HFF-Myc (cell line): ENCODE measurements around the gene LIN52.

Experiments used
- DNase-seq: peaks from one replicate; pipeline ENCODE4 v3.0.0-alpha.2; 2011; ENCODE audit warnings: low read depth; ENCODE audit errors: extremely low read depth
- H3K4me3 ChIP-seq: replicated peaks from 2 replicates; pipeline ENCODE4 v1.5.1; 2011; ENCODE audit warnings: low read depth, mild to moderate bottlenecking, control low read depth, low read length
- TF ChIP-seq, protein P1 (sequence below): IDR thresholded peaks from 2 replicates; pipeline ENCODE4 v1.5.1; 2012; ENCODE audit warnings: mild to moderate bottlenecking, low read depth, low read length, control low read depth; ENCODE audit errors: missing control alignments

LIN52 gene

DNA sequence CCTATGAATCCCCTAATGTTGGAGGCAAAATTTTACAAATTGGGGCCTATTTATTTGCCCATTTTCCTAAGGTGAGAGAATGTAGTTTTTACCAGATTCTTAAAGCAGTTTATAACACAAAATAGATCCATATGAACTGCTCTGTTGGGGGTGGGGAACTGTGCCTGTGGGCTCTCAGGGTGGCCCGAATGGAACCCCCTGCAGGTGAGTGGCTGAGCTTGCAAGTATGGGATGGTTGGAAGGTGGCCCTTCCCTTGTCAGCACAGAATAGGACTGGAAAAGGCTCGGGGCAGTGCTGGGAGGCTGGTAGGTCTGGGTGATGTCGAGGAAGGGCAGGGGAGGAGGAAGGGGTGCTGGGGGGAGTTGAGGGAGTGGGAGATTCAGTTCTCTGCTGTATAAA lies 159.4 kb downstream of the LIN52 start:
- no peak for DNase-seq
- TF ChIP-seq, protein P1, sequence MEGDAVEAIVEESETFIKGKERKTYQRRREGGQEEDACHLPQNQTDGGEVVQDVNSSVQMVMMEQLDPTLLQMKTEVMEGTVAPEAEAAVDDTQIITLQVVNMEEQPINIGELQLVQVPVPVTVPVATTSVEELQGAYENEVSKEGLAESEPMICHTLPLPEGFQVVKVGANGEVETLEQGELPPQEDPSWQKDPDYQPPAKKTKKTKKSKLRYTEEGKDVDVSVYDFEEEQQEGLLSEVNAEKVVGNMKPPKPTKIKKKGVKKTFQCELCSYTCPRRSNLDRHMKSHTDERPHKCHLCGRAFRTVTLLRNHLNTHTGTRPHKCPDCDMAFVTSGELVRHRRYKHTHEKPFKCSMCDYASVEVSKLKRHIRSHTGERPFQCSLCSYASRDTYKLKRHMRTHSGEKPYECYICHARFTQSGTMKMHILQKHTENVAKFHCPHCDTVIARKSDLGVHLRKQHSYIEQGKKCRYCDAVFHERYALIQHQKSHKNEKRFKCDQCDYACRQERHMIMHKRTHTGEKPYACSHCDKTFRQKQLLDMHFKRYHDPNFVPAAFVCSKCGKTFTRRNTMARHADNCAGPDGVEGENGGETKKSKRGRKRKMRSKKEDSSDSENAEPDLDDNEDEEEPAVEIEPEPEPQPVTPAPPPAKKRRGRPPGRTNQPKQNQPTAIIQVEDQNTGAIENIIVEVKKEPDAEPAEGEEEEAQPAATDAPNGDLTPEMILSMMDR = no peak
- H3K4me3 ChIP-seq = no peak overlapping the region

DNA sequence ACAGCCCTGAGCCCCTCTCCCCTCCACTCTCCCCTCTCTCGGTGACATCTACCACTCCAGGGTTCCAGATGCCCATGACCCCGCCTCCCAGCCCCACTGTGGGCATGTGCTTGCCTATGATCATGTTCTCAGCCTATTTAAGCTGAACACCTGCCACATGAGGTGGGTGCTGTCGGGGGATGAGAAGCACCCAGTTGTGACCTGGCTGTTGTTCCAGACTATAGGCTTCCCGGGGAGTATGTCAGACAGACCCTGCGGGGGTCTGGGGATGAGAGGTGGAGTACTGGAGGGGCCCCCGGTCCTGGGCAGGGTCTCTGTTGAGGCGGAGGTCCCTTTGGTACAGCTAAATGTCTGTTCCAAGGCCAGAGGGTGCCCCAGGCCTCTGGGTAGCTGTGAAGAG lies 160.5 kb downstream of the LIN52 start:
- H3K4me3 ChIP-seq = no peak overlapping the region
- no peak for DNase-seq
- TF ChIP-seq, protein P1 = no peak

DNA sequence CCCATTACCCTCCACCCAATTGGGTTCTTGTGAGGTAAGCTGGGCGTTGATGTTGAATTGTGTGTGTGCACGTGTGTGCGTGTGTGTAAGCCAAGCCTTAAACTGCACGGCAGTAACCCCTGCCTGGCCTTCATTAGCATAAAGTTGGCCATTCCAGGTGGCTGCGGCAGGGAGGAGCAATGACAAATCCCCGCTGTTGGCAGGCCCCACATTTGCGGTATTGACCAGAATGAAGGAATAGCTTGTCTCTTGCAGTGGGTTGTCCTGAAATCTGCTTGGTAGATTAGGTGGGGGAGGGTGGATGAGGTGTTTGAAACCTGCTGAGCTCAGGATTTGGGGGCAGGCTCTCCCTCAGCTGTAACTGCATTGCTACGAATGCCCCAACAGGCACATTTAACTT lies 161.8 kb downstream of the LIN52 start:
- no peak overlapping the region for H3K4me3 ChIP-seq
- no peak for DNase-seq
- TF ChIP-seq, protein P1 = no peak

DNA sequence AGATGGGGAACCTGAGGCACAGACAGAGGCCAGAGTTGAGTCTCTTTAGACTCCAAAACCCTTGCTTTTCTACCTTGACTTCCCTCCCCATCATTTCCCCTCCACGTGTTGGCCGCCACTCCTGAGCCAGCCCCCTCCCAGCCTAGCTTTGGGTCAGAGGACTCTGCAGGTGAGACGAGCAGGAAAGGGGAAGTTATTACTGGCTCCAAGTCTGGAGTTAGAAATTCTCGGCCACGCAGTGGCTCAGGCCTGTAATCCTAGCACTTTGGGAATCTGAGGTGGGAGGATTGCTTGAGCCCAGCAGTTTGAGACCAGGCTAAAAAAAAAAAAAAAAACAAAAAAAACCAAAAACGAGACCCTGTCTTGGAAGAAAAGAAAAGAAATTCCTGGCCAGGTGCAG lies 163.3 kb downstream of the LIN52 start:
- no peak overlapping the region for H3K4me3 ChIP-seq
- TF ChIP-seq, protein P1 = no peak
- DNase-seq = no peak

DNA sequence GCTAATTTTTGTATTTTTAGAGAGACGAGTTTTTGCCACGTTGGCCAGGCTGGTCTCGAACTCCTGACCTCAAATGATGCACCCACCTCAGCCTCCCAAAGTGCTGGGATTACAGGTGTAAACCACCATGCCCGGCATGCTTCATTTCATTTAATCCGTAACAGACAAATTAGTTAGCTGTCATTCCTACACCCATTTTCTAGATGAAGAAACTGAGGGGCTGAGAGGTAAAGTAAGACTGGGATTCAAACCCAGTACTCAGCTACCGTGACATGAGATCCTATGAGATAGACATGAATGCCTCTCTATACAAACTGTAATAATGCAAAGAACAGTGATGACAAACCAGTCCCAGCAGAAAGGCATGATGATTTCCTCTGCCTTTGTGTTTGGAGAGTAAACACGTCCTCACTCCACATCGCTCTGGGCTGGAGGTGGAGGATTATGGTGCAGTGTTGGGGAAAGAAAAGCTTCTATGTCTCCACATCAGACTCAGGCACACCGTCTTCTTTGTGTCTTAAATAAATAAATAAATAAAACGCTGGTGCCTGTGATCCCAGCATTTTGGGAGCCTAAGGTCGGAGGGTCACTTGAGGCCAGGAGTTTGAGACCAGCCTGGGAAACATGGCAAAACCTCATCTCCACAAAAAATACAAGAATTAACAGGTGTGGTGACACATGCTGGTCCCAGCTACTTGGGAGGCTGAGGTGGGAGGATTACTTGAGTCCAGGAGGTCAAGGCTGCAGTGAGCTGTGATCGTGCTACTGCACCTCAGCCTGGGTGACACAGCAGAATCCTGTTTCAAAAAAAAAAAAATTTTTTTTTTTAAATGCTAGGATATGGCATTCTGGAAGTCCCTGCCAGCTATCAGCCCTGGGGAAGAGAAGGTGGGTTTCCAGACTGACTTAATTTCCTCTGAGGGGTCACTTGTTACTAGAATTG lies 164.9 kb downstream of the LIN52 start:
- H3K4me3 ChIP-seq = no peak overlapping the region
- DNase-seq = no peak
- TF ChIP-seq, protein P1 = no peak
